Measurements from ENCODE around the gene ZCCHC8. TPM values are rescaled to one million over a fixed set of nuclear protein-coding genes. Genes with fewer than 3 reads are reported as not detected.

ZCCHC8 gene
- 10 to 100 TPM; 44.8 to 45.3 TPM for total RNA-seq

- Mint-ChIP-seq H3K27me3 (no peaks in the 10 kb centered on the region), H3K36me3 (peaks cover 14% of the 10 kb centered on the region), H3K27ac (peak within 1 kb of the TSS; percentile 99), H3K4me3 (peak within 1 kb of the TSS; percentile 98), H3K4me1 (peaks cover 27% of the 10 kb centered on the region), H3K9me3 (no peaks in the 10 kb centered on the region)
- ATAC-seq (ENCODE audit: low read depth) (peak; percentile 93), DNase-seq (peak; percentile 94)
- POLR2A ChIA-PET: interaction anchor here (0.5 to 5.6 kb wide), 25 partner anchors 10 to 883 kb away, joined by 3 to 145 read pairs (median 5); partner anchors contain the start of genes DIABLO, KMT5A, KNTC1 and MPHOSPH9
Observed at GRCh38 chr12:122500685-122501488, at the start of gene ZCCHC8. Gene ZCCHC8 (minus strand): TSS chr12:122500932. CDS start chr12:122500840, 92 bp downstream.

- no peak overlapping the region for H3K4me3 Mint-ChIP-seq
- no peaks in the 10 kb centered on the region for H3K4me1 Mint-ChIP-seq
- H3K9me3 Mint-ChIP-seq: no peaks in the 10 kb centered on the region
- peaks cover 36% of the 10 kb centered on the region for H3K36me3 Mint-ChIP-seq
- POLR2A ChIA-PET: no interaction called here
- DNase-seq (no peak), ATAC-seq (ENCODE audit: low read depth) (no peak)
- H3K27ac Mint-ChIP-seq: no peak overlapping the region
- H3K27me3 Mint-ChIP-seq: no peaks in the 10 kb centered on the region
Observed at GRCh38 chr12:122547330-122547729, 46.6 kb upstream of the ZCCHC8 start.

DNA sequence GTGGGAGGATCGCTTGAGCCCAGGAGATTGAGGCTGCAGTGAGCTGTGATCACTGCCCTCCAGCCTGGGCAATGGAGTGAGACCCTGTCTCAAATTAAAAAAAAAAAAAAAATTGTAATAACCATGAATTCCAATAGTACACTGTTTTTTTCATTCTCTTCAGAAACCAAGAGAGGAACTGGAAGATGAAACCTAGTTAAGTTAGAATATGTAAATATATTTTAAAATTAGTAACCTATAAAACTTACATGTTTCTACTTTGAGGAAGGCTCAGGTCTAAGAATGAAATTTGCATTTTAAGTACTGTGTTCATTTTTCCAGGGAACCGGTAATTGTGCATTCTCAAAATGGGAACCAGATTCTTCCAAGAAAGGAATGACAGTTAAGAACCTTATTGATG is 45.1 kb upstream of the ZCCHC8 start:
- H3K27me3 Mint-ChIP-seq: no peaks in the 10 kb centered on the region
- H3K36me3 Mint-ChIP-seq: peaks cover 33% of the 10 kb centered on the region
- no peak overlapping the region for H3K4me3 Mint-ChIP-seq
- DNase-seq (no peak), ATAC-seq (ENCODE audit: low read depth) (no peak)
- peaks cover 1% of the 10 kb centered on the region for H3K4me1 Mint-ChIP-seq
- POLR2A ChIA-PET: no interaction called here
- H3K27ac Mint-ChIP-seq: no peak overlapping the region
- H3K9me3 Mint-ChIP-seq: no peaks in the 10 kb centered on the region

DNA sequence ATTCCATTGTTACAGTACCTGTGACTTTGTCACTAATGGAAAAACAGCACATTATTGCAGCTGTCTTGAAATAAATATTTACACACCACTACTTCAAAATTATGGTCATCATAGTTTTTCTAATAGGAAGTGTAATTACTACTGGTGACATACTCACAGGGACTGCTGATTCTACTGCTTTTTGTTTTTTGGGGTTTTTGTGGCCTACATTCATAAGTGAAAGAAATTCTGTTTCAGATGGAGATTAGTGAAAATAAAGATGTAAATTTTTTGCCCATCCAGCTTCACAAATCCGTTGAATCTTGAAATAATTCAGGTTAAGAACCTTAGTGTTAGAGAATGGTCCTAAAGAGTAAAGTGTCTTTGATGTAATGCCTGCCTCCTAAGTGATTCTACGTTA is 43.8 kb upstream of the ZCCHC8 start:
- DNase-seq (no peak), ATAC-seq (ENCODE audit: low read depth) (no peak)
- Mint-ChIP-seq H3K36me3 (peaks cover 25% of the 10 kb centered on the region), H3K4me3 (no peak overlapping the region), H3K27me3 (no peaks in the 10 kb centered on the region), H3K27ac (no peak overlapping the region), H3K9me3 (no peaks in the 10 kb centered on the region), H3K4me1 (peaks cover 1% of the 10 kb centered on the region)
- POLR2A ChIA-PET: no interaction called here

- no peaks in the 10 kb centered on the region for H3K27me3 Mint-ChIP-seq
- H3K36me3 Mint-ChIP-seq: peaks cover 24% of the 10 kb centered on the region
- H3K9me3 Mint-ChIP-seq: no peaks in the 10 kb centered on the region
- POLR2A ChIA-PET: interaction anchor here (0.5 to 2.6 kb wide), 2 partner anchors 12 to 920 kb away, joined by 4 to 17 read pairs; partner anchors contain the start of genes KNTC1 and RSRC2
- H3K27ac Mint-ChIP-seq: no peak overlapping the region
- DNase-seq: no peak
- no peak for ATAC-seq (ENCODE audit: low read depth)
- H3K4me3 Mint-ChIP-seq: no peak overlapping the region
- H3K4me1 Mint-ChIP-seq: peaks cover 8% of the 10 kb centered on the region
Observed at GRCh38 chr12:122538496-122538895, 37.8 kb upstream of the ZCCHC8 start.

- ATAC-seq (ENCODE audit: low read depth): no peak
- Mint-ChIP-seq H3K4me1 (peaks cover 10% of the 10 kb centered on the region), H3K9me3 (no peaks in the 10 kb centered on the region), H3K27me3 (no peaks in the 10 kb centered on the region), H3K27ac (no peak overlapping the region), H3K4me3 (no peak overlapping the region), H3K36me3 (peaks cover 19% of the 10 kb centered on the region)
- no peak for DNase-seq
- POLR2A ChIA-PET: interaction anchor here (0.6 to 2.6 kb wide), 3 partner anchors 10 to 542 kb away, joined by 3 to 17 read pairs (median 3); partner anchors contain the start of genes KNTC1 and RSRC2
Observed at GRCh38 chr12:122537021-122537420, 36.3 kb upstream of the ZCCHC8 start.

GRCh38 chr12:122533856-122534255 is 33.1 kb upstream of the ZCCHC8 start:
- POLR2A ChIA-PET: no interaction called here
- Mint-ChIP-seq H3K9me3 (no peaks in the 10 kb centered on the region), H3K36me3 (peaks cover 23% of the 10 kb centered on the region), H3K27ac (no peak overlapping the region), H3K4me3 (no peak overlapping the region), H3K4me1 (peaks cover 19% of the 10 kb centered on the region), H3K27me3 (no peaks in the 10 kb centered on the region)
- ATAC-seq (ENCODE audit: low read depth) (no peak), DNase-seq (no peak)

GRCh38 chr12:122528992-122529391 is 28.3 kb upstream of the ZCCHC8 start:
- no peak for ATAC-seq (ENCODE audit: low read depth)
- H3K4me3 Mint-ChIP-seq: no peak overlapping the region
- POLR2A ChIA-PET: interaction anchor here (1.7 kb wide), 1 partner anchor 28 kb away, joined by 4 read pairs; the partner anchor contains the start of gene ZCCHC8

DNA sequence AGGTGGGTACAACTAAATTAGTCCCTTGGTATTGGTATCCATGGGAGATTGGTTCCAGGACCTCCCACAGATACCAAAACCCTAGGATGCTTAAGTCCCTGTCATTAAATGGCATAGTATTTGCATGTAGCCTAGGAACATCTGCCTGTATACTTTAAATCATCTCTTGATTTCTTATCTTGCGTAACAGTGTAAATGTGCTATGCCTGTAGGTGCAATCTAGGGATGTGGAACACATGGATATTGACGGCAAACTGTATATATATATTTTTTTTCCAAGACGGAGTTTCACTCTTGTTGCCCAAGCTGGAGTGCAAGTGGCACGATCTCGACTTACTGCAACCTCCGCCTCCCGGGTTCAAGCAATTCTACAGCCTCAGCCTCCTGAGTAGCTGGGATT is 27.9 kb upstream of the ZCCHC8 start:
- DNase-seq (no peak), ATAC-seq (ENCODE audit: low read depth) (no peak)
- Mint-ChIP-seq H3K36me3 (peaks cover 19% of the 10 kb centered on the region), H3K27ac (no peak overlapping the region), H3K4me3 (no peak overlapping the region), H3K27me3 (no peaks in the 10 kb centered on the region), H3K4me1 (peaks cover 27% of the 10 kb centered on the region), H3K9me3 (no peaks in the 10 kb centered on the region)
- POLR2A ChIA-PET: interaction anchor here (1.7 to 6.4 kb wide), 2 partner anchors 28 to 29 kb away, joined by 4 to 145 read pairs; partner anchors contain the start of gene ZCCHC8

More at GRCh38 chr12:122528992-122529391, 28.3 kb upstream of the ZCCHC8 start:
- no peak overlapping the region for H3K27ac Mint-ChIP-seq
- peaks cover 24% of the 10 kb centered on the region for H3K4me1 Mint-ChIP-seq
- H3K27me3 Mint-ChIP-seq: no peaks in the 10 kb centered on the region
- DNase-seq: no peak
- peaks cover 17% of the 10 kb centered on the region for H3K36me3 Mint-ChIP-seq
- H3K9me3 Mint-ChIP-seq: no peaks in the 10 kb centered on the region

DNA sequence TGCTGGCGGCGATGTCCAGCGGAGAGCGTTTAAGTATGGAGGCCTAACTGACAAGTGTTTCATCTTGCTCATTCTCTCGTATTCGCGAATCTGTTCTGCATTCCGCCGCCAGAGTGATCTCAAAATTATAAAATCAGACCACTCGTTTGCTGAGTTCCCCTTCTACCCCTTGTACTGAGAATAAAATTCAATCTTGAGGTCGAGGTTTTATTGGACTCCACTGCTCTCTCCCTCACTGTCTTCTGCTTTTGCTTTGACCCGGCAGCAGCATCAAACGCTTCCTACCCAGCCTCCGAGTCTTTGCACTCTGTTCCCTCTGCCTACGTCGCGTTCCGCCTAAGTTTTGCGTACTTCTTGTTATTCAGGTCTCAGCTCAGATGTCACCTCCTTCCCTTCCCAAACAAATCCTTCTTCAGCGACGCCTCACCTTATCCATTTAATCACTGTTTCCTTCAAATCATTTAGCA is 26.8 kb upstream of the ZCCHC8 start:
- Mint-ChIP-seq H3K27me3 (no peaks in the 10 kb centered on the region), H3K27ac (no peak overlapping the region), H3K36me3 (peaks cover 22% of the 10 kb centered on the region), H3K9me3 (no peaks in the 10 kb centered on the region), H3K4me3 (no peak overlapping the region), H3K4me1 (peaks cover 29% of the 10 kb centered on the region)
- ATAC-seq (ENCODE audit: low read depth) (no peak), DNase-seq (no peak)
- POLR2A ChIA-PET: interaction anchor here (0.6 to 6.4 kb wide), 9 partner anchors 10 to 1074 kb away, joined by 3 to 145 read pairs (median 8); partner anchors contain the start of genes DDX55, DENR, MPHOSPH9 and MTRFR

DNA sequence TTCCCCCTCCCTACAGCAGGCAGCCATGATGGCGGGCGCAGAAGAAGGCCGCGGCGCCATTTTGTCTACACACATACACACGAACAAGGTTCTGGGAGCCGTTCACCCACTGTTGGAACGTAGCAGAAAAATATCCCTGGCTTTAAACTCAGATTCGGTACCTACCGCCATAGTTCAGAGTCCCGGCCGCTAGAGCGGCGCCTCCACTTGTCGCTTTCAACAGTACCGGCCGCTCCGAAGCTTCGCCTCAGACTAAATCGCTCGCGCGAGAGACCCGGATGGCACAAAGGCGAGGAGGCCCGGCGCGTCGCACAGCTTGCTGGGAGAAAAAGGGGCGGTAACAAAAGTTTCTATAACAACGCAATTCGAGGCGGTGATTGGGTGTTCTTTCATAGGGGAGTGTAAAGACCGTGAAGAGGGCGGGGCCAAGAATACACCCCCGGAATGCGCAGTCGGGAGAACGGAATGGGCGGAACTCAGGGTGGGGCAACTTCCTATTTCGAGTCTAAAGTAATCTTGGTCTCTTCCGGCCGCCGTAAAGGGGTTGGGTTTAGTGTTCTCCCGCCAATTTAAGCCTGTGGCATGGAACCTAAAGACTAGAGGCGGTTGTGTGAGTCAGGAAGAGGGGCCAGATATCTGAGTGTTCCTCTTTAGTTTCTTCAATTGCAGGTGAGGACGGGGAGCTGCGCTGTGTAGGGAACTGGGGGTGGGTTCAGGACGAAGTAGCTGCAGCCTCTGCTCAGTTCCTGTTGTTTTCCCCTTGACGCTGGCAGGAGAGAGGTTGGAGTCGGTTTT is 26.1 kb upstream of the ZCCHC8 start, which contains the start of the genes KNTC1 and RSRC2:
TSS of gene KNTC1 (plus strand) at position 567 of the 795 bp plus-strand sequence. CDS start 2,815 bp downstream, outside the sequence.
TSS of gene RSRC2 (minus strand) at position 254 of the 795 bp plus-strand sequence. CDS start at position 171, 83 bp downstream.
- peaks cover 25% of the 10 kb centered on the region for H3K36me3 Mint-ChIP-seq
- DNase-seq (peak; percentile 91), ATAC-seq (ENCODE audit: low read depth) (peak; percentile 91)
- POLR2A ChIA-PET: interaction anchor here (0.6 to 6.4 kb wide), 20 partner anchors 8 to 1075 kb away, joined by 3 to 145 read pairs (median 3); partner anchors contain the start of genes DDX55, DENR, DIABLO and MPHOSPH9
- no peak within 1 kb of the TSS for H3K27ac Mint-ChIP-seq
- peaks cover 34% of the 10 kb centered on the region for H3K4me1 Mint-ChIP-seq
- H3K9me3 Mint-ChIP-seq: no peaks in the 10 kb centered on the region
- no peaks in the 10 kb centered on the region for H3K27me3 Mint-ChIP-seq
- no peak within 1 kb of the TSS for H3K4me3 Mint-ChIP-seq

- Mint-ChIP-seq H3K4me3 (no peak overlapping the region), H3K4me1 (peaks cover 38% of the 10 kb centered on the region), H3K9me3 (no peaks in the 10 kb centered on the region), H3K27me3 (no peaks in the 10 kb centered on the region), H3K36me3 (peaks cover 29% of the 10 kb centered on the region), H3K27ac (peak overlapping the region; percentile 42)
- ATAC-seq (ENCODE audit: low read depth): no peak
- POLR2A ChIA-PET: interaction anchor here (0.5 to 6.4 kb wide), 2 partner anchors 25 to 50 kb away, joined by 3 to 145 read pairs; partner anchors contain the start of gene ZCCHC8
- DNase-seq: no peak
Observed at GRCh38 chr12:122523846-122524718, 23.4 kb upstream of the ZCCHC8 start.
